Smooth muscle cell of the brain vasculature (primary cell): ENCODE data around the gene KBTBD4.
A peak's percentile ranks its signal among the peaks of the same experiment; 100 is the strongest.
"Not testable (repeated sequence)": the region's sequence is repeated elsewhere in the genome, so short reads cannot be mapped to it uniquely, and the experiment has no call there.

ENCODE experiments used
- DNase-seq: peaks from one replicate; pipeline ENCODE4 v3.0.0-alpha.2; 2012; ENCODE audit warnings: low read depth, low spot score

KBTBD4 gene

GRCh38 chr11:47589977-47590861 lies 11.4 kb upstream of the KBTBD4 start:
- DNase-seq = no peak

DNA sequence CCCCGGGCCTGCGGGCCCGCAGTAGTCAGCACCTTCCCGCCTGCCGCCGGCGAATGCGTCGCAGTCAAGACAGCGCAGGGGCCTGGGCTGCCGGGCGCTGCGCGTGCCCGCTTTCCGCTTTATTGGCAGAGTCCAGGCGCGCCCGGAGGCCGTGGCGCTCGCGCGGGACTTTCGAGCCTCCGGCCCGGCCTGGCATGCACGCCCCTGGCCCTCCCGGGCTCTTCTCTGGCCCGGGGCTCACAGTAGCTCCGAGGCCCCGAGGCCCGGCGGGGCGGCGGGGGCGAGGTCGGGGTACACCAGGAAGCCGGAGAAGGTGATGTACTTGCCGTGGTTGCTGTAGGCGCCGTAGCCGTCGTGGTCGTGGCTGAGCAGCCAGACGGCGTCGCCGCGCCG lies 10.8 kb upstream of the KBTBD4 start:
- no peak for DNase-seq

- no peak for DNase-seq
Observed at GRCh38 chr11:47589118-47589517, 10.3 kb upstream of the KBTBD4 start.

- no peak for DNase-seq
Observed at GRCh38 chr11:47587723-47588326, 9.1 kb upstream of the KBTBD4 start.

DNA sequence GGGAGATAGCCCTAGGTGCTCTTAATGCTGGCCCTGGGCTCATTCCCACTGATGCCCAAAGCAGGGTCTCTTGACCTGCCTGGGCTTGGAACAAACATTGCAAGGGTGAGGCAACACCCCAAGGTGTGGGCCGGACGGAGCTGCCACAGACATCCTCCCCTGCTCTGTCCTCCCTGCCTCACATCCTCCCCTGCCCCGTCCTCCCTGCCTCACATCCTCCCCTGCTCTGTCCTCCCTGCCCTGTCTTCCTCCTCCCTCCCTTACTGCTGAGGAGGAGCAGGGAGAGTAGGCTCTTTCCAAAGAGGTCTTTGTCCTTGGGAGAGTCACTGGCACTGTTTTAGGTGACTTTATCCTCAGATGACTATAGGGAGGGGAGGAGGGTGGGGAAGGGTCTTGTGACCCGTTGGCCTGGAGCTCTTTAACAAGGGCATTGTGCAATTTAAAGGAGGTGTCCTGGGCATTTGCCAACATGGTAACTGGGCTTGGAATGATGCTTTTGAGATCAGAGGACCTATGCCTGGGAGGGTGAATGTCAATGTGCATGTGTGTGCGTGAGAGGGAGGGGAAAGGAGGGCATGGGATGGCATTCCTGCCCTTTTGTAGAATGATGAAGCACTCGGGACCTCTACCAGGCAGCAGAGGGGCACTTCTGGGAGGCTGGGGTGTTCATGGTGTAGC lies 8.4 kb upstream of the KBTBD4 start:
- DNase-seq = no peak

DNA sequence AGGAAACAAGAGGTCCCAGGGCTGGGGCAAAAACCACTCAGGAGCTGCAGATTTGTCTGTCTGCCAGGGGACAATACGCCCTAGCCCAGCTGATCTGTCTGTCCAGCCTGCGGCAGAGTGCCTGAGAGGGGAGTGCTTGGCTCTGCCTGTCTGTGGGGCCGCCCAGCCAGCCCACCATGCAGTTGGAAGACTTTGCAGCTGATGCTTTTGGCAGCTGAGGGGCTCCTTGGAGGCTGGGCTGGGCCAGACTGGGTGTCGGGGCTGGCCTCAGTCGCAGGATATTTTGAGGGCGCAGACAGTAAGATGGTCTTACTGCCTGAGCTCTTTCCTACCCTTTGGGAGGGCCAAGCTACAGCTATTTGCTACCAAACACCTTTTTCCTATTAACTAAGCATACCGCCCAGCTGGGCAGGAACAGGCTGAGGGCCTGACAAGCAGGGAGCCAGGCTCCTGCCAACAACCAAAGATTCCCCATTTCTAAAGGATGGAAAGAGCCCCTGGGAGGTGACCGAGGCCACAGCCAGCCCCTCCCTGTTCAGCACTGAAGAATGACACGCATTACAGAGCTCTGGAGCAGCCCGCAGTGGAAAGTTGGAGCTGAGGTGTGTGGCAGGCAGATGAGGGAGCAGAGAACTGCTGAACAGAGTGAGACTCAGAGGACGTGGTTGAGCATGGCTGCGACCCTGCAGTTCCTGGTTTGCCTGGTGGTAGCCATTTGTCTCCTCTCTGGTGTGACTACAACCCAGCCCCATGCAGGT lies 7.5 kb upstream of the KBTBD4 start, which contains the start of gene FAM180B:
Gene FAM180B (plus strand): TSS at position 581 of the 758 bp plus-strand sequence. CDS start 91 bp downstream, at position 672.
- no peak for DNase-seq

- DNase-seq = no peak
Observed at GRCh38 chr11:47583844-47584243, 5.1 kb upstream of the KBTBD4 start.

- no peak for DNase-seq
Observed at GRCh38 chr11:47577460-47578041, 1.2 kb downstream of the KBTBD4 start.

DNA sequence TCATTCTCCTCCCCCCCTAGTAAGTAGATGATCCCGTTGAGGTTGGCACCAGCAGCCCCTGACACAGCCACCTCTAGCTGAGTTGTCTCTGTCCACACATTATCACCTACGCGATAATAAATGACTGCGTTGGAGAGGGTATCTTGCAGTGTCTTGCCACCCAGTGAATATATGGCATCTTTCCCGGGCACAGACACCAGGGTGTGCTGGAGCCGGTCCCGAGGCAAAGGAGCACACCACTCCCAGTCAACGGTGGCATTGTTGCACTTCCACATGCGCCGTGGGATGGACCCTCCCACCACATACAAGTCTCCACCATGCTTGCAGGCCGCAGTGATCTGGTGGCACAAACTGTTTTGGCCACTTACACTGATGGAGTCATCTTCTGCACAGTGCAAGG lies 5.4 kb downstream of the KBTBD4 start:
- no peak for DNase-seq

GRCh38 chr11:47572715-47573255 lies 6.0 kb downstream of the KBTBD4 start:
- peak; percentile 29 for DNase-seq

DNA sequence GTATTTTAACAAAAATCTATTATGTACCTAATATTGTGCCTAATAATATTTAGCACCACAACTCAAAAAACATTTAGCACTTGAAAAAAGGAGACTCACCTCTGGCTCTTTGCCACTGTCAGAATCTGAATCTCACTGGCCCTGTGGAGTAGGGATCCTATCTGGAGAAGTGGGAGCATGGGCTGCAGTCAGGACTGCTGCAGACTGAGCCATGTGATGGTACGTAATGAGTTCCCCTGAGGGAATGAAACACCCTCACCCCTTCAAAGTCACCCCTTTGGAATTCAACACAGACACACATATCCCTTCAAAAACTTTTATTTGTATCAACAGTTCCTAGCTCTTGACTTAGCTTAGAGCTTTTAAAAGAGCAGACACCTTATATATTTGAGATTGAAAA lies 6.9 kb downstream of the KBTBD4 start:
- no peak for DNase-seq

DNA sequence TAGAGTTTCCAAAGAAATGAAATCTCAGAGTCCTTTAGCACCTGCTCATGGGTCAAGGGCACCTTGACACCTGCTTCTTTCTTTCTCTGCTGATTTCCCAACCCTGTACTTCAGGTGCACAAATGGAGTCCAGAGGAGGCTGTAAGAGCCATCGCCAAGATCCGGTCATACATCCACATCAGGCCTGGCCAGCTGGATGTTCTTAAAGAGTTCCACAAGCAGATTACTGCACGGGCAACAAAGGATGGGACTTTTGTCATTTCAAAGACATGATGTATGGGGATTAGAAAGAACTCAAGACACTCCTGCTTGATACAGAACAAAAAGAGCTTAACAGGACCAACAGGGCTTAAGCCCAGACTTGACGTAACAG lies 7.4 kb downstream of the KBTBD4 start:
- DNase-seq = no peak

GRCh38 chr11:47570651-47571356 lies 8.0 kb downstream of the KBTBD4 start:
- DNase-seq = no peak

DNA sequence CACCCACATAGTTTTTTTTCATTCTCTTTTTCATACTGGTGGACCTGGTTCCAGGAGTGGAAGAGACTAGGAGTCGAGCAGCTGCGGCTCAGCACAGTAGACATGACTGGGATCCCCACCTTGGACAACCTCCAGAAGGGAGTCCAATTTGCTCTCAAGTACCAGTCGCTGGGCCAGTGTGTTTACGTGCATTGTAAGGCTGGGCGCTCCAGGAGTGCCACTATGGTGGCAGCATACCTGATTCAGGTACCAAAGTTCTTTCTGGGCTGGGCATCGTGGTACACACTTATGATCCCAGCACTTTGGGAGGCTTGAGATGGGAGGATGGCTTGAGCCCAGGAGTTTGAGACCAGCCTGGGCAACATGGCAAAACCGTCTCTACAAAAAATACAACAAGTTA lies 9.1 kb downstream of the KBTBD4 start:
- no peak for DNase-seq

- DNase-seq = no peak
Observed at GRCh38 chr11:47566149-47566698, 12.5 kb downstream of the KBTBD4 start.

- DNase-seq = no peak
Observed at GRCh38 chr11:47565340-47566148, 13.2 kb downstream of the KBTBD4 start, which contains the start of gene PTPMT1. PTPMT1 (plus strand) TSS chr11:47565599; CDS start chr11:47565623, 24 bp downstream.

DNA sequence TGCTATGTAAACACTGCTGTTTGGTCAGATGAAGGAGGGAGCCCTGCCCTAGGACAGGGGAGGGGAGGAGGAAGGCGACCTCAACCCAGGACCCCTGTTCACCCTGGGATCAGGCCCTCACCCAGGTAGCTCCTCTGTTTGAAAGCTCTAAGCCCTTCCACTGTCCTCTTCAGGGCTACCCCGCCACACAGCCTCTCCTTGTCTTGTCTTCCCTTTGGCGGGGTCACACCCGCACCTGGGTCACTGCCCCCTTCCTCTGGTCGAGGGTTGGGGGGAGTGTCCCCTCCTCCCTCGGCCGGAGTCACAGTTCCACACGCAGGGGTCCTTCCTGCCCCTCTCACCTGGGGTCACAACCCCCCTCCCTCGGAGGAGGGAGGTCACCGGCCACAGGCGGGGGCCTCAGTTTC lies 13.8 kb downstream of the KBTBD4 start:
- no peak for DNase-seq

DNA sequence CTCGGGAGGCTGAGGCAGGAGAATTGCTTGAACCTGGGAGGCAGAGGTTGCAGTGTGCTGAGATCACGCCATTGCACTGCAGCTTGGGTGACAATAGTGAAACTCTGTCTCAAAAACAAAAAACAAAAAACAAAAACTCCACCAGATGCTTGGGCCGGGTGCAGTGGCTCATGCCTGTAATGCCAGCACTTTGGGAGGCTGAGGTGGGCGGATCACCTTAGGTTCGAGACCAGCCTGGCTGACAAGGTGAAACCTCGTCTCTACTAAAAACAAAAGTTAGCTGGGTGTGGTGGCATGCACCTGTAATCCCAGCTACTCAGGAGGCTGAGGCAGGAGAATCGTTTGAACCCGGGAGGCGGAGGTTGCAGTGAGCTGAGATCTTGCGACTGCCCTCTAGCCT lies 14.4 kb downstream of the KBTBD4 start:
- DNase-seq = not testable (repeated sequence)

- DNase-seq = not testable (repeated sequence)
Observed at GRCh38 chr11:47562393-47562792, 16.4 kb downstream of the KBTBD4 start.
